WTC11 (cell line): Measurements from ENCODE around the gene SPDEF. TPM values are rescaled to one million over a fixed set of nuclear protein-coding genes. Genes with fewer than 3 reads are reported as not detected.
A peak's percentile ranks its signal among the peaks of the same experiment; 100 is the strongest.

Experiments used
- ATAC-seq: fragments of 200-7000 bp; cut with Tn5 transposase; 2 replicates; pipeline ENCODE4 v1.10.0; 2021; ENCODE audit warnings: mild to moderate bottlenecking, moderate library complexity
- CTCF ChIA-PET: fragments of 300-600 bp; sonication (Branson Sonifier 250); formaldehyde crosslinking; loops from one replicate; lab custom pipeline; 2021; ENCODE audit warnings: antibody characterized with exemption; lab: Charles Lee
- POLR2A ChIA-PET: fragments of 350-600 bp; sonication (Branson Sonifier 250); formaldehyde crosslinking; loops from one replicate; lab custom pipeline; 2021; ENCODE audit warnings: antibody characterized with exemption; lab: Charles Lee
- DNase-seq: peaks from one replicate; pipeline ENCODE4 v3.0.0; 2021; ENCODE audit warnings: low spot score
- H3K27ac Mint-ChIP-seq: 2 replicates; pipeline ENCODE4 v1.8.0; 2021; ENCODE audit warnings: mixed read lengths
- H3K27me3 Mint-ChIP-seq: 2 replicates; pipeline ENCODE4 v1.8.0; 2021; ENCODE audit warnings: low read depth, mild to moderate bottlenecking, moderate library complexity, mixed read lengths
- H3K36me3 Mint-ChIP-seq: 2 replicates; pipeline ENCODE4 v1.8.0; 2021; ENCODE audit warnings: mixed read lengths
- H3K4me1 Mint-ChIP-seq: 2 replicates; pipeline ENCODE4 v1.8.0; 2022; ENCODE audit warnings: mixed read lengths
- H3K4me3 Mint-ChIP-seq: 2 replicates; pipeline ENCODE4 v1.8.0; 2021; ENCODE audit warnings: mild to moderate bottlenecking, moderate library complexity, mixed read lengths
- H3K9me3 Mint-ChIP-seq: 2 replicates; pipeline ENCODE4 v1.8.0; 2021; ENCODE audit warnings: mixed read lengths
- AFF4 ChIP-seq: sonication (generic); formaldehyde crosslinking; IDR thresholded peaks from 2 replicates; pipeline ENCODE4 v1.8.1; 2023; ENCODE audit warnings: mild to moderate bottlenecking, missing genetic modification reagents, borderline replicate concordance
- ARID4B ChIP-seq: sonication (generic); formaldehyde crosslinking; IDR thresholded peaks from 2 replicates; pipeline ENCODE4 v1.8.0; 2023; ENCODE audit warnings: missing genetic modification reagents, mild to moderate bottlenecking, borderline replicate concordance
- ATF3 ChIP-seq: sonication (generic); formaldehyde crosslinking; conservative IDR thresholded peaks from 2 replicates; pipeline ENCODE4 v1.8.1; 2022; ENCODE audit warnings: mild to moderate bottlenecking, missing genetic modification reagents
- CREB1 ChIP-seq: sonication (generic); formaldehyde crosslinking; IDR thresholded peaks from 2 replicates; pipeline ENCODE4 v1.8.0; 2023; ENCODE audit warnings: mild to moderate bottlenecking, missing genetic modification reagents
- CREM ChIP-seq: sonication (generic); formaldehyde crosslinking; IDR thresholded peaks from 2 replicates; pipeline ENCODE4 v1.8.1; 2022; ENCODE audit warnings: mild to moderate bottlenecking, missing genetic modification reagents, moderate library complexity
- E2F4 ChIP-seq: sonication (generic); formaldehyde crosslinking; IDR thresholded peaks from 2 replicates; pipeline ENCODE4 v1.8.1; 2022; ENCODE audit warnings: low read depth, mild to moderate bottlenecking, moderate library complexity, missing genetic modification reagents, borderline replicate concordance
- NFATC4 ChIP-seq: fragments of 250-450 bp; sonication (Bioruptor Pico); IDR thresholded peaks from 2 replicates; pipeline ENCODE4 v1.9.0; 2021; ENCODE audit warnings: mild to moderate bottlenecking
- NFE2L1 ChIP-seq: sonication (generic); formaldehyde crosslinking; IDR thresholded peaks from 2 replicates; pipeline ENCODE4 v1.8.1; 2023; ENCODE audit warnings: missing genetic modification reagents
- NFYB ChIP-seq: sonication (generic); formaldehyde crosslinking; conservative IDR thresholded peaks from 2 replicates; pipeline ENCODE4 v1.8.0; 2022; ENCODE audit warnings: low read depth, missing genetic modification reagents
- SMAD3 ChIP-seq: sonication (generic); formaldehyde crosslinking; IDR thresholded peaks from 2 replicates; pipeline ENCODE4 v1.8.0; 2022; ENCODE audit warnings: missing genetic modification reagents, mild to moderate bottlenecking, borderline replicate concordance
- SP1 ChIP-seq: sonication (generic); formaldehyde crosslinking; conservative IDR thresholded peaks from 2 replicates; pipeline ENCODE4 v1.8.1; 2022; ENCODE audit warnings: missing genetic modification reagents
- ZNF138 ChIP-seq: sonication (generic); formaldehyde crosslinking; conservative IDR thresholded peaks from 2 replicates; pipeline ENCODE4 v1.8.1; 2022; ENCODE audit warnings: mild to moderate bottlenecking, moderate library complexity, missing genetic modification reagents
- ZNF232 ChIP-seq: sonication (generic); formaldehyde crosslinking; IDR thresholded peaks from 2 replicates; pipeline ENCODE4 v1.8.0; 2022; ENCODE audit warnings: mild to moderate bottlenecking, missing genetic modification reagents
- ZNF263 ChIP-seq: sonication (generic); formaldehyde crosslinking; IDR thresholded peaks from 2 replicates; pipeline ENCODE4 v1.8.1; 2022; ENCODE audit warnings: low read depth, mild to moderate bottlenecking, moderate library complexity, missing genetic modification reagents
- ZNF281 ChIP-seq: sonication (generic); formaldehyde crosslinking; IDR thresholded peaks from 2 replicates; pipeline ENCODE4 v1.8.0; 2023; ENCODE audit warnings: mild to moderate bottlenecking, missing genetic modification reagents
- total RNA-seq: library from RNA; stranded (reverse); gene quantifications from 3 replicates; pipeline ENCODE4 v1.2.3, GENCODE V29; 2021
- TF ChIP-seq, protein P1 (sequence below): sonication (generic); formaldehyde crosslinking; IDR thresholded peaks from 2 replicates; pipeline ENCODE4 v1.8.1; 2022; ENCODE audit warnings: missing genetic modification reagents, borderline replicate concordance

The SPDEF gene
- total RNA-seq, 1 experiment from 2014 or later: 0.72 TPM

DNA sequence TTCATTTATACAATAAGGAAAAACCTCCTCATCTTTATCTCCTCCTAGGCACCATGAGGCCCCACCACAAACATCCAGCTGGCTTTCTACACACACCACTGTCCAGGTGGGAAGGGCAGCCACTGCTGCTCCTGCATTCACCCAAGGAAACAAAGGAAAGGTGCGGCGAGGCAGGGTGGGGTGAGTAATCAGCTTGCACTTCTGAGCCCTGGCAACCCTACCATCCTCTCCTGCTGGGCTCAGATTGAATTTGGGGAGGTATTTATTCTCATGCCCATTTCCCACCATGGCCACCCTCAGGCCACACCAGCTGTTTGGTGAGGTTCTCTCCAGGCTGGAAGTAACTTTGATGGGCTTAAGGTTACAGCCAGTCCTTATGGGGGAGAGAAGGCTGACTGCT is 31.2 kb upstream of the SPDEF start (continued):
- TF ChIP-seq, protein P1, sequence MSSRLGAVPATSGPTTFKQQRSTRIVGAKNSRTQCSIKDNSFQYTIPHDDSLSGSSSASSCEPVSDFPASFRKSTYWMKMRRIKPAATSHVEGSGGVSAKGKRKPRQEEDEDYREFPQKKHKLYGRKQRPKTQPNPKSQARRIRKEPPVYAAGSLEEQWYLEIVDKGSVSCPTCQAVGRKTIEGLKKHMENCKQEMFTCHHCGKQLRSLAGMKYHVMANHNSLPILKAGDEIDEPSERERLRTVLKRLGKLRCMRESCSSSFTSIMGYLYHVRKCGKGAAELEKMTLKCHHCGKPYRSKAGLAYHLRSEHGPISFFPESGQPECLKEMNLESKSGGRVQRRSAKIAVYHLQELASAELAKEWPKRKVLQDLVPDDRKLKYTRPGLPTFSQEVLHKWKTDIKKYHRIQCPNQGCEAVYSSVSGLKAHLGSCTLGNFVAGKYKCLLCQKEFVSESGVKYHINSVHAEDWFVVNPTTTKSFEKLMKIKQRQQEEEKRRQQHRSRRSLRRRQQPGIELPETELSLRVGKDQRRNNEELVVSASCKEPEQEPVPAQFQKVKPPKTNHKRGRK: no peak
- no peak for TF ChIP-seq E2F4 (CRISPR knock-in tag)

DNA sequence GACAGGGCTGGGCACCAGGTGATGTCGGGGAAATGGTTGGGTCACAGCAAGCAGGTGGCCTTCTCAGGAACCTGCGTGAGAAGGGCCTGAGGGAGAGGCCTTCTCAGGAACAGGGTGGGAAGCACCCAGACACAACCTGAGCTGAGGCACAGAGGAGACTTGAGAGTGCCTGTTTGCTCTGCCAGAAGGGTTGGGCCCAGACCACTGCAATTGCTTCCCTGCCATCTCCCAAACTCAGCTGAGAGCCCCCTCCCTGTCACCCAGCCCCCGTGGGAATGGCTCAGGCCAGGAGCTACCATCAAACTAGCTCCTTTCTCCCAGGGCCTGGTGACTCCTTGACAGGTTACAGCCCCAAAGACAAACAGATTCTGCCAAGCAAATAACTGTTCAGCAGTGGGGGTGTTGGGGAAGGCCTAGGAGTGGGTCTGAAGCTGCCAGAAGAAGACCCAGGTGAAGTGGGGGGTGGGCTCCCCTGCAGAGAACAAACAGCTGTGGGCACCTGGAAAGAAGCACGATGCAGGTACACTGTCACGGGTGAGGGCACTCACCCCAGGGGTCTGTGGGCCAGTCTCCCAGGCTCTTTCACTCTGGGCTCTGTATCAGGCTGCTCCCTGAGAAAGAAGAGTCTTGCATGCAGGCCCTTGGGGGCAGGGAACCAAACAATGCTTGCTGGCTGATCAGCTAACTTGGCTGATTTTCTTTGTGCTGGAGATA is 30.4 kb upstream of the SPDEF start:
- Mint-ChIP-seq H3K36me3 (no peaks in the 10 kb centered on the region), H3K27ac (no peak overlapping the region), H3K27me3 (no peaks in the 10 kb centered on the region), H3K4me1 (peaks cover 26% of the 10 kb centered on the region), H3K9me3 (no peaks in the 10 kb centered on the region), H3K4me3 (no peak overlapping the region)
- ATAC-seq (no peak), DNase-seq (no peak)
- POLR2A ChIA-PET: no interaction called here
- CTCF ChIA-PET: interaction anchor here (0.8 to 2.6 kb wide), 3 partner anchors 23 to 337 kb away, joined by 3 to 8 read pairs (median 4); no protein-coding TSS in a partner anchor
- TF ChIP-seq ZNF138 (CRISPR knock-in tag): no peak
- TF ChIP-seq NFE2L1 (CRISPR knock-in tag): no peak
- TF ChIP-seq NFATC4 (CRISPR knock-in tag): no peak
- no peak for TF ChIP-seq AFF4
- TF ChIP-seq ARID4B (CRISPR knock-in tag): no peak
- TF ChIP-seq SMAD3: no peak
- TF ChIP-seq ZNF232: no peak
- TF ChIP-seq SP1 (CRISPR knock-in tag): no peak

GRCh38 chr6:34585512-34586061 is 29.5 kb upstream of the SPDEF start:
- ChIA-PET CTCF (interaction anchor here (0.8 to 2.6 kb wide), 4 partner anchors 10 to 336 kb away, joined by 3 to 8 read pairs (median 4); no protein-coding TSS in a partner anchor), POLR2A (no interaction called here)
- Mint-ChIP-seq H3K27ac (peak overlapping the region; percentile 22; the same call in 1 of the 2 replicates), H3K4me3 (no peak overlapping the region), H3K36me3 (no peaks in the 10 kb centered on the region), H3K4me1 (peaks cover 34% of the 10 kb centered on the region), H3K27me3 (no peaks in the 10 kb centered on the region), H3K9me3 (no peaks in the 10 kb centered on the region)
- no peak for DNase-seq
- ATAC-seq: no peak
- TF ChIP-seq NFYB (CRISPR knock-in tag) (no peak), ATF3 (CRISPR knock-in tag) (no peak), CREB1 (no peak), CREM (no peak), E2F4 (CRISPR knock-in tag) (no peak), ZNF263 (CRISPR knock-in tag) (no peak), ZNF232 (no peak), ZNF281 (CRISPR knock-in tag) (no peak)
